Activated CD8-positive, alpha-beta memory T cell treated with anti-CD3 and anti-CD28 coated beads, Interleukin-2, amount 50 U/mL, for 24 hours (primary cell): ENCODE measurements around the gene LRRC51.
A peak's percentile ranks its signal among the peaks of the same experiment; 100 is the strongest.

Experiments used
- DNase-seq: peaks from one replicate; pipeline ENCODE4 v3.0.0-alpha.2; 2020; ENCODE audit errors: extremely low read depth

The LRRC51 gene

GRCh38 chr11:72070491-72070890 is 10.2 kb upstream of the LRRC51 start:
- no peak for DNase-seq

- DNase-seq: no peak
Observed at GRCh38 chr11:72072348-72072747, 8.3 kb upstream of the LRRC51 start.

- no peak for DNase-seq
Observed at GRCh38 chr11:72075109-72075508, 5.5 kb upstream of the LRRC51 start.

GRCh38 chr11:72075756-72076155 is 4.9 kb upstream of the LRRC51 start:
- DNase-seq: no peak

GRCh38 chr11:72078477-72078876 is 2.2 kb upstream of the LRRC51 start:
- DNase-seq: no peak

GRCh38 chr11:72079819-72080325 is 778 bp upstream of the LRRC51 start:
- DNase-seq: no peak

GRCh38 chr11:72081184-72081644 is 564 bp downstream of the LRRC51 start:
- DNase-seq: no peak

GRCh38 chr11:72081821-72082453 is 1.3 kb downstream of the LRRC51 start:
- DNase-seq: no peak

GRCh38 chr11:72083414-72083813 is 2.8 kb downstream of the LRRC51 start:
- DNase-seq: no peak

GRCh38 chr11:72084076-72084475 is 3.4 kb downstream of the LRRC51 start:
- no peak for DNase-seq

- no peak for DNase-seq
Observed at GRCh38 chr11:72084965-72085364, 4.3 kb downstream of the LRRC51 start.

GRCh38 chr11:72085621-72086351 is 5.1 kb downstream of the LRRC51 start:
- no peak for DNase-seq

- DNase-seq: no peak
Observed at GRCh38 chr11:72088076-72088808, 7.6 kb downstream of the LRRC51 start.

GRCh38 chr11:72091292-72091691 is 10.6 kb downstream of the LRRC51 start:
- peak; percentile 26 for DNase-seq

GRCh38 chr11:72098741-72099140 is 18.1 kb downstream of the LRRC51 start:
- no peak for DNase-seq

GRCh38 chr11:72100009-72100408 is 19.4 kb downstream of the LRRC51 start:
- DNase-seq: no peak

- no peak for DNase-seq
Observed at GRCh38 chr11:72100462-72100861, 19.8 kb downstream of the LRRC51 start.

- no peak for DNase-seq
Observed at GRCh38 chr11:72102162-72102561, 21.5 kb downstream of the LRRC51 start.

- DNase-seq: no peak
Observed at GRCh38 chr11:72102631-72102945, 21.9 kb downstream of the LRRC51 start.

- peak; percentile 99 for DNase-seq
Observed at GRCh38 chr11:72102946-72103753, 22.5 kb downstream of the LRRC51 start, which contains the start of gene LAMTOR1. Gene LAMTOR1 (minus strand): TSS chr11:72103297. CDS start chr11:72103224, 73 bp downstream.

GRCh38 chr11:72103754-72104167 is 23.1 kb downstream of the LRRC51 start:
- DNase-seq: no peak

- DNase-seq: no peak
Observed at GRCh38 chr11:72105888-72106287, 25.2 kb downstream of the LRRC51 start, which contains the start of gene TOMT. Gene TOMT (plus strand): TSS chr11:72105924. CDS start chr11:72105952, 28 bp downstream.
